ENCODE data around the gene CEBPA.

GRCh38 chr19:33281296-33281926 lies 20.9 kb downstream of the CEBPA start:
- TF ChIP-seq EP300 (IDR thresholded peaks at IDR 0.05) = no peak
- no peak for TF ChIP-seq CTCF (IDR thresholded peaks at IDR 0.05)
- TF ChIP-seq POLR2A (IDR thresholded peaks at IDR 0.05) = no peak
